ENCODE measurements around the gene CD8B. TPM values are rescaled to one million over a fixed set of nuclear protein-coding genes. Genes with fewer than 3 reads are reported as not detected.

CD8B gene
- total RNA-seq, 1 experiment from 2014 or later: 0.24 TPM

- H3K27ac ChIP-seq (ENCODE audit: insufficient read length, low read depth, low read length): no peak overlapping the region
- peaks cover 2% of the 10 kb centered on the region for H3K23me2 ChIP-seq (ENCODE audit: insufficient read length, low read depth, low read length, poor library complexity, severe bottlenecking)
- Mint-ChIP-seq H3K4me3 (no peak overlapping the region), H3K36me3 (ENCODE audit: insufficient read depth in 1 of 3, low read depth in 3 of 3) (peaks cover 12 to 48% (median 41%) of the 10 kb centered on the region in 3 experiments; a peak in 6 of 7 replicates), H3K4me1 (peaks cover 5 to 21% of the 10 kb centered on the region in 2 experiments; a peak in 3 of 4 replicates), H3K27ac (no peak overlapping the region), H3K9me3 (no peaks in the 10 kb centered on the region), H3K27me3 (ENCODE audit: low read depth) (peaks cover 1% of the 10 kb centered on the region; the same call in 1 of the 2 replicates)
- no peak overlapping the region for H2BK5ac ChIP-seq (ENCODE audit: insufficient read length, low read length)
- no peak overlapping the region for H4K91ac ChIP-seq (ENCODE audit: insufficient read length, low read depth, low read length)
- H3K4me2 ChIP-seq (ENCODE audit: insufficient read depth, insufficient read length, low read length): no peak overlapping the region
- no peak overlapping the region for H2BK15ac ChIP-seq (ENCODE audit: low read depth, low read length)
- H2AK5ac ChIP-seq (ENCODE audit: insufficient read length, low read length): no peak overlapping the region
- no peak overlapping the region for H4K8ac ChIP-seq (replicated peaks; ENCODE audit: insufficient read length, low read depth, low read length)
- no peak overlapping the region for H3K56ac ChIP-seq (ENCODE audit: insufficient read length, low read depth, low read length)
- no CpG with 5 or more reads among the region's 4 CpGs for WGBS (ENCODE audit: extremely low coverage, insufficient read length, low lambda C conversion rate)
- H3K4me1 ChIP-seq (ENCODE audit: insufficient read depth, low read length): no peaks in the 10 kb centered on the region
- no peaks in the 10 kb centered on the region for H4K20me1 ChIP-seq (ENCODE audit: control insufficient read depth, insufficient read depth, insufficient read length)
- no peak overlapping the region for H2AFZ ChIP-seq (ENCODE audit: low read length)
- H3K27me3 ChIP-seq (ENCODE audit: insufficient read depth, low read length): no peaks in the 10 kb centered on the region
- DNase-seq: no peak
- H2BK120ac ChIP-seq (ENCODE audit: low read depth, low read length, poor library complexity, severe bottlenecking): no peak overlapping the region
- no peak overlapping the region for H3K14ac ChIP-seq (ENCODE audit: insufficient read depth, low read length)
- no peaks in the 10 kb centered on the region for H3K79me2 ChIP-seq (ENCODE audit: insufficient read depth, low read length)
- H3K9ac ChIP-seq (ENCODE audit: extremely low read depth, insufficient read length, low read length): no peak overlapping the region
- no peak overlapping the region for H2BK12ac ChIP-seq (ENCODE audit: insufficient read length, low read depth, low read length)
- H3K79me1 ChIP-seq (ENCODE audit: insufficient read depth, low read depth, low read length, poor library complexity, severe bottlenecking): no peaks in the 10 kb centered on the region
- no peak overlapping the region for H3T11ph ChIP-seq (ENCODE audit: low read length)
- no peak overlapping the region for H2BK20ac ChIP-seq (ENCODE audit: low read depth, low read length, poor library complexity, severe bottlenecking)
- no peak for TF ChIP-seq CTCF (conservative IDR thresholded peaks at IDR 0.05)
- no peak overlapping the region for H3K4ac ChIP-seq (ENCODE audit: low read depth, low read length)
- no peak overlapping the region for H3K18ac ChIP-seq (ENCODE audit: insufficient read length, low read depth, low read length)
- no peak overlapping the region for H3K23ac ChIP-seq (ENCODE audit: insufficient read length, low read depth, low read length)
- H4K5ac ChIP-seq (ENCODE audit: insufficient read length, low read depth, low read length): no peak overlapping the region
- H3K9me3 ChIP-seq (ENCODE audit: control insufficient read depth, low read depth, low read length): no peaks in the 10 kb centered on the region
Measured at GRCh38 chr2:86775338-86775737, 86.3 kb downstream of the CD8B start.
